GM18951 (cell line): ENCODE data around the gene TSPYL4.

ENCODE experiments used
- POLR2A ChIP-seq: IDR thresholded peaks from 4 replicates; pipeline ENCODE4 v1.6.1; 2011; ENCODE audit warnings: mild to moderate bottlenecking; ENCODE audit not compliant: insufficient read length, insufficient read depth; ENCODE audit errors: extremely low read depth
- in situ Hi-C: fragments of 300-500 bp; cut with MboI; formaldehyde crosslinking; loops from one replicate; pipeline ENCODE4 v1.12.0; 2022; ENCODE audit warnings: low sequenced_read_pairs, mixed read lengths, inconsistent platforms; ENCODE audit not compliant: unreplicated experiment

Gene TSPYL4

DNA sequence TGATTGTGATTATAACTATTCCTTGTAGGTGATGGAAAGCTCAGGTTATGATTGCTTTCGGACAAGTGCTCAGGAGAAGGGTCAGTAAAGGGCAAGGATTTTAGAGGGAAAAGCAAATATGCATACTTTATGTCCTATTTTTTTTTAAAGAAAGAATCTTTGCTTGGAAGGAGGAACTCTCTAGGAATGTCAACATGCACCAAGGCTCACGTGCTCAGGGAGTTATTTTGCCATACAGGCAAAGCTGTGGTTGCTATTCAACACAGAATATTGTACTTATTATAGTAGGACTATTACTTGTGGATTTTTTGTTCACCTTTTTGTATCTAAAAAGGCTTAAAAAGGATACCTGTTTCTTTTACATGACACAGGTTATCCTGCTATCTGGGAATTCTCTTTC, 28.8 kb upstream of the TSPYL4 start:
- TF ChIP-seq POLR2A, result no peak
- in situ Hi-C loops, result no loop called here

DNA sequence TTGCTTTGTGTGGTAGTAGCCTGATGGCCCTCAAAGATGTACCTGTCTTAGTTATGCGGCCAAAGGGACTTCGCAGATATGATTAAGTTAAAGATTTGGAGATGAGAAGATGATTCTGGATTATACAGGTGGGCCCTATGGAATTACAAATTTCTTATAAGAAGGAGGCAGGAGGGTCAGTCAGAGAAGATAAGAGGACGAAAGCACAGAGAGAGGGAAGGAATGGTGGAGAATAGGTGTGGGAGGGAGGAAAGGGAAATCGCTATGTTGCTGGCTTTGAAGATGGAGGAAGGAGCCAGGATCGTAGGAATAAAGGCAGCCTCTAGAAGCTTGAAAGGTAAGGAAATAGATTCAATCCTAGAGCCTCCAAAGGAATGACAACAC, 27.1 kb upstream of the TSPYL4 start:
- no peak for TF ChIP-seq POLR2A
- in situ Hi-C loops, result no loop called here

DNA sequence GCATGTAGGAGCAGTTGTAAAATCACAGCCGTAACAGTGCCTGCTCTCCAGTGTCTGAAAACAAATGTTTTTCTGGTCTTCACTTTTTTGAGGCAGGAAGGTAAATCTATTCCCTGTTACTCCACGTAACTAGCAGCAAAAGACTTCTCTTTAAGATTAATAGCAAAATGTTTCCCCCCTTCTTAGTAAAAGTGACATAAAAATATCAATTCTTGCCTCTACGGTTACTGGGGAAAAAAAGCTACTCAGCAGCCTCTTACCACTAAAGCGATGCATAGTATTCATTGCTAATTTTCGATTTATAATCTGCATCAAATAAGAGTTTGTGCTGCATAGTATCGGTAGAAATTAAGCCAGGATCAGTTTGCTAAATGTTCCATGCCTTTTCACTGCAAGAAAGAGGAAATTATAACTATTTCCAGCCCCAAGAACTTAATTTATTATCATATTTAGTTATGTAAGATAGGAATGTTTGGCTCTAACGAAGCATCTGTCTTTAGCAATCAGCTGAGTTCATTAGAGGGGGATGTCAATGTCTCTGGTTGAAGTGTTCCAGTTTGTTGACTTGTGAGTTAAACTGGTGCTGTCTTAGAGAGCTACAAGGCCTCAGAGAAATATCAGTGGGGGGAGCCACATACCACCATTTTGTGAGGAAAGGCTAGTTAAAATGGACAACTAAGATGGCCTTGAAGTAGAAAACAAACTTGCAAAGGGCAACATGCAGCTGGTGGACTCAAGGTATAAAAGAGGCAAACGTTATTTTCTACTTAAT, 26.5 kb upstream of the TSPYL4 start:
- no peak for TF ChIP-seq POLR2A
- in situ Hi-C loops, result no loop called here

DNA sequence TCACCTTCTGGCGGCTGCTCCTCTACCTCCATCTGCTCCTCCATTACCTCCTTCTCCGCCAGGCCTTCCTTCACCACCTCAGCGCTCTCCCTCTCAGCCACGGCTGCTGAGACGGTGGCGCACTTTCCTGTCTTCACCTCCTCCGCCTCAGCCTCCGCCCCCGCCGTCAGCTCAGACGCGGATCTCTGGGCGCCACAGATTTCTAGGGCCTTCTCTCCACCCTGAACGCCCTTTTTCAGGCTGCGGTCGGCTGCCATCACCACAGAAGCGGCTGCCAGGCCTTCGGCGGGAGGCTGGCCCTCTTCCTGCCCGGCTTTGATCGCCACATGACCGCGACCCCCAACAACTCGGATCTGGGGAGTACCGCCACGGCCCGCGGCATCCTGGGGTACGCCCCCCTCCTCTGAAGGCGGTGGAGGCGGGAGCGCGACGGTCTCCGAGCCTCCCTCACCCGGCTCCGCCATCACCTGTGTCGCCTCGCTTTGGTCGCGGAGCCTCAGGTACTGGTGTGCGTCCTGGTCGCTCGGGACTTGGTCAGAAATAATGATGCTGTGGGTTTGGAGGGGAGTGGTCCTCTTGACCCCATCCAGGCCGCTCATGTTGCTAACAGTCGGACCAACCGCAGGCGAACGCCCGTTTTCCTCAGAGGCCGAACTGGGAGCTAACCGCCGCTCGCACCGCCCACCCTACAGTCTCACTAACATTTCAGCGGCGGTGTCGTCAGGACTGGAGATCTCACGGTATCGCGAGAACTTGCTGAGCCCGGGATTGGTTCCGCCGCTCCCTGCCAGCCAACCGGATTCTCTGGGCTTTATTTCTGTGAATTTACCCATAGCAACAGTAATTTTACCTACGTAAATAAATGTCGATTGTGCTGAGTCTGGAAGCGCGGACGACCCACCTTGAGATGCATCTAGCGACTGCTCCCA, 25.6 kb upstream of the TSPYL4 start, which contains the start of gene TSPYL1:
TSS of gene TSPYL1 (minus strand) at position 699 of the 929 bp plus-strand sequence. CDS start at position 599, 100 bp downstream.
- TF ChIP-seq POLR2A, result peak; percentile 86
- in situ Hi-C loops, result no loop called here

DNA sequence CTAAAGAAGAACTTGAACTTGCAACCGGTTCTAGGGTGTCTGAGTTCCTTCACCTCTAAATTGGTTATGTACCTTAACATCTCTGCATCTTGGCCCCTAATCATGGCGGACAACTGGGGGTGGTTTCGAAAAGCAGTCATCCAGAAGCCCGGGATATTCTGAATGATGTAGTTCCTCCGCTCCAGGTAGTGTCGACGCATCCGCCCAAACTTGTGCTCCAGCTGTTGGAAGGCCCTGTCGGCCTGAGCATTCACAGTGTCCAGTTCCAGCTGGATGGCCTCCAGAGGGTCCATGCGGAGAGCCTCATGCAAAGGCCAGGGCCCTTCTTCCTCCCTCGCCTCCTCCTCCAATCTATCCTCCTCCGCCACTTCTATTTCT, 25.0 kb upstream of the TSPYL4 start:
- TF ChIP-seq POLR2A, result peak; percentile 11
- in situ Hi-C loops, result no loop called here

DNA sequence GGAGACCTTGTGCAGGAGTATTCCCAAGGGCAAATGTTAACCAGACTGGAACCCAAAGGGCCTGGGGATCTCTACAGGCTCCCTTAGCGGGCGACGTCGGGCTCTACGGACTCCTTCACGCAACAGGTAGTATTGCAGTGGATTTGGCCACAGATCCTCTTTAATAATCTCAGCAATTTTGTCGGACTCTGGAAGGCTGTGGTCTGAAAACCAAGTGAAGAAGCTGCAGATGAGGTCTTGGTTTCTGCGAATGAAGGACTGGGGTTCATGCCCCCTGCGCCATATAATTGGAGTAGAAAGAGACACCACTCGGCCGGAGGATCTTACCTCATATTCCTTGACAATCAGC, 24.6 kb upstream of the TSPYL4 start:
- in situ Hi-C loops, result no loop called here
- no peak for TF ChIP-seq POLR2A

DNA sequence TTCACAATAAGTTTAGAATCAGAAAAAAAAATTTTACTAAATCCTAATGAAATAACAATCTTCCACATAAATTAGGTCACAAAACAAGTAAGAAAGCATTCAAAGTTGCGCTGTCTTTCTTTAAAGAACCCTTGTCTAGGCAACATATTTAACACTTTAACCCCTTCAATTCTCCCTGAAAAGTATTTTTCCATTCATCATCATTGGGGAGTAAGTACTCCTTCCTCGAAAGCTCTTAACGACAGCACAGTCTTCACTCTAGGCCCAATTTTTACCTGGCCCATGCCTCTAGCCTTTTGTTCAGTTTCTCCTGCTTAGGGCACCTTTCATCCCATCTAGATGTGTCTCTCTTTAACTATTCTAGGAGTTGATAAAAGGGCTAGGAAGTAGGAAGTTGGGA, 23.2 kb upstream of the TSPYL4 start:
- no peak for TF ChIP-seq POLR2A
- in situ Hi-C loops, result no loop called here

DNA sequence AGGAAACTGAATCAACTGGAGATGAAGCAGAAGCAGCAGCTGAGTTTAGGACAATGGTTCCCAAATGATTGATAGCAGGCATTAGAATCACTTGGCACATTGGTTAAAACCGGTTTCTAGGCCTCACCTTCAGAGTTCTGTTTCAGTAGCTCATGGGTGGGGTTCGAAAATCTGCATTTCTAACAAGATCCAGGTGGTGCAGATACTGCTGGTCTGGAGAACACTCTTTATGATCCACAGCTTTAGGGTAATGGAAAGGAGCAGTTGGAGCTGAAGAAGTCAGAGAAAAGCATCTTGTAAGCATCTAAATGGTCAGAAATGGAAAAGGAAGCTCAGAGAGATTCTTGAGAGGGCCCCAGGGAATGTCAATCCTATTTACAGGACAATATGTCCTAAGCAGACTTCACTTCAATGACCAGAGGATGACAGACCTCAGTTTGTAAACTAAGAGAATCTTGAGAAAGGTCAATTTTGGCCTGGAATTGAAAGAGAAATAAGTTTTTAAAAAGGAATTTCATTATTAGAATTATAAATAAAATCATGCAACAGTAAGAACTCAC, 17.4 kb upstream of the TSPYL4 start:
- in situ Hi-C loops, result loop anchor here (25.0 kb wide), 1 partner anchor 391 kb away; the partner anchor contains the start of gene ZUP1
- TF ChIP-seq POLR2A, result no peak

DNA sequence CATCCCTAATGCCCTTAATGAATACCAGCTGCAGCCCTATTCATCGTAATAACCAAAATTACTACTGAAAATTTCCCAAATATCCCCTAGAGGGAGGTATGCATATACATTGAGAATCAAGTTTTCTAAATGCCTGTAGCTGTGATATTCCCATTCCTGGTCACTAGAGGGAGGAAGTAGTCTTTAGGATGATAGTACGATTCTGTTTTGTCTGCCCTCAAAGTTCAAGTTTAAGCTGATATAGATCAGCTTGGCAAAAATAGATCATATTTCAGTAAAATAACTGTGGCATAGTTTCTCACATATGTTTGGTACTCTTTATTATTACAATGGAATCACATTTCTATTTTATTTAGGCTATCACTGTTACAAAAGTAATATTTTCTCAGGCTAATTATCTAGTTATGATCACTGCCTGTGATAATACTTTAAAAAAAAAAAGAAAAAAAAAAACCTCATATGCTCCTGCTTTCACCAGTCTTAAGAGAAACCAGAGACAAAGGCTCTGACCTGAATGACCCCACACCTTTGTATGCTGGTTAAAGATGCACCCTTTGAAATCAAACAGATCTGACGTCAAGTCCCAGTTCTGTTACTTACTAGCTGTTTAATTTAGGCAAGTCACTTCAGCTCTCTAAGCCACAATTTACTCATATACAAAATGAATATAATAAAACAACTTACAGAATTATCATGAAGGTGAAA, 14.9 kb upstream of the TSPYL4 start:
- in situ Hi-C loops, result loop anchor here (25.0 kb wide), 1 partner anchor 394 kb away; the partner anchor contains the start of gene ZUP1
- TF ChIP-seq POLR2A, result no peak

DNA sequence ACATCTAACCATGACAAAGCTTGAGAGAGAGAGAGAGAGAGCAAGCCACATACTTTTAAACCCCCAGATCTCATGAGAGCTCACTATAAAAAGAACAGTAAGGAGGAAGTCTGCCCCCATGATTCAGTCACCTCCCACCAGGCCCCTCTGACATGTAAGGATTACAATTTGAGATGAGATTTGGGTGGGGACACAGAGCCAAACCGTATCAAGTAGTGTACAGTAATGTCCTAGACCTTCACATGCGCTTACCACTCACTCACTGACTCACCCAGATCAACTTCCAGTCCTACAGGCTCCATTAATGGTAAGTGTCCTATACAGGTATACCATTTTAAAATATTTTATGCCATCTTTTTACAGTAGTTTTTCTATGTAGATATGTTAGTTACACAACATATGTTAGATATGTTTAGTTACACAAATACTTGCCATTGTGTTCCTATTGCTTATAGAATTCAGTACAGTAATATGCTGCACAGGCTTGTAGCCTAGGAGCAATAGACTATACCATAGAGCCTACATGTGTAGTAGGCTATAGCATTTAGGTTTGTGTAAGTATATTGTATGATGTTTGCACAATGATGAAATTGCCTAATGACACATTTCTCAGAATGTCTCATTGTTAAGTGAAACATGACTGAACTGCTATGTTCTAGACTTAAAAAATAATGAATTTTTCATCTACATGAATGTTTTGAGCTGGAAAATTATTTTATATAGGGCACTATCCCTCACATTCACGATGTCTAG, 14.1 kb upstream of the TSPYL4 start:
- no peak for TF ChIP-seq POLR2A
- in situ Hi-C loops, result loop anchor here (25.0 kb wide), 1 partner anchor 394 kb away; the partner anchor contains the start of gene ZUP1

DNA sequence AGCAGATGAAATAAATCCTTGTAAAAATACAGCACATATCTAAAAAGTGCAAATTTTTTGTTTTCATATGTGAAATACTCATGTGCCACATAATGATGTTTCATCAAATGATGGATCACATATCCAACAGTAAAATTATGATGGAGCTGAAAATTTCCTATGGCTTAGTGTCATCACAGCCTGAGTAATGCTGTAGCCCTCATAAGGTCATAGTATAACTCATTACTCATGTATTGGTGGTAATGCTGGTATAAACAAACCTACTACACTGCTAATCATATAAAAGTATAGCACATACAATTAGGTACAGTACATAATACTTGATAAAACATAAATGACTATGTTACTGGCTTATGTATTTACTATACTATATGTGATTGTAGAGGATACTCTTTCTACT, 12.9 kb upstream of the TSPYL4 start:
- no peak for TF ChIP-seq POLR2A
- in situ Hi-C loops, result loop anchor here (25.0 kb wide), 1 partner anchor 395 kb away; the partner anchor contains the start of gene ZUP1
